AG08396 (cell line): ENCODE data around the gene IL17RC.
A peak's percentile ranks its signal among the peaks of the same experiment; 100 is the strongest.
"Not testable (repeated sequence)": the region's sequence is repeated elsewhere in the genome, so short reads cannot be mapped to it uniquely, and the experiment has no call there.

Experiments
- DNase-seq: peaks from one replicate; pipeline ENCODE4 v3.0.0; 2012; ENCODE audit warnings: low spot score, mixed read lengths

The IL17RC gene

GRCh38 chr3:9915254-9916141 is 1.4 kb upstream of the IL17RC start:
- DNase-seq: peak; percentile 67

GRCh38 chr3:9916346-9916733 is 558 bp upstream of the IL17RC start:
- DNase-seq: peak; percentile 59

- DNase-seq: no peak
Measured at GRCh38 chr3:9917820-9918219, 922 bp downstream of the IL17RC start.

GRCh38 chr3:9918261-9919038 is 1.6 kb downstream of the IL17RC start:
- DNase-seq: no peak

GRCh38 chr3:9928158-9928557 is 11.3 kb downstream of the IL17RC start:
- DNase-seq: no peak

- DNase-seq: no peak
Measured at GRCh38 chr3:9930804-9931418, 14.0 kb downstream of the IL17RC start.

GRCh38 chr3:9932535-9932842 is 15.6 kb downstream of the IL17RC start:
- no peak for DNase-seq

- DNase-seq: peak; percentile 88
Measured at GRCh38 chr3:9932843-9933560, 16.1 kb downstream of the IL17RC start.

- DNase-seq: peak; percentile 95
Measured at GRCh38 chr3:9933561-9934234, 16.8 kb downstream of the IL17RC start, which contains the start of gene CRELD1. Gene CRELD1, plus strand, starts transcription at chr3:9933834. Its CDS starts 605 bp downstream, at chr3:9934439.

- no peak for DNase-seq
Measured at GRCh38 chr3:9934235-9934621, 17.3 kb downstream of the IL17RC start.

- no peak for DNase-seq
Measured at GRCh38 chr3:9934993-9935392, 18.1 kb downstream of the IL17RC start.

GRCh38 chr3:9935966-9936510 is 19.1 kb downstream of the IL17RC start:
- no peak for DNase-seq

- DNase-seq: no peak
Measured at GRCh38 chr3:9937486-9938238, 20.8 kb downstream of the IL17RC start.

GRCh38 chr3:9938966-9939365 is 22.1 kb downstream of the IL17RC start:
- no peak for DNase-seq

GRCh38 chr3:9939906-9940305 is 23.0 kb downstream of the IL17RC start:
- DNase-seq: not testable (repeated sequence)

- DNase-seq: no peak
Measured at GRCh38 chr3:9940746-9941145, 23.8 kb downstream of the IL17RC start.

GRCh38 chr3:9942164-9942563 is 25.3 kb downstream of the IL17RC start:
- DNase-seq: no peak

- DNase-seq: no peak
Measured at GRCh38 chr3:9942934-9943690, 26.2 kb downstream of the IL17RC start.

GRCh38 chr3:9944271-9944670 is 27.4 kb downstream of the IL17RC start:
- no peak for DNase-seq

- DNase-seq: no peak
Measured at GRCh38 chr3:9945358-9945757, 28.5 kb downstream of the IL17RC start.
